ENCODE data around the gene SLC8B1.

- TF ChIP-seq CTCF (IDR thresholded peaks at IDR 0.05): no peak
- no peak for TF ChIP-seq POLR2A (IDR thresholded peaks at IDR 0.05)
These were observed 56.3 kb downstream of the SLC8B1 start for GRCh38 chr12:113278633-113279032.
